KG1 (cell line): ENCODE data around the gene SFXN4.
A peak's percentile ranks its signal among the peaks of the same experiment; 100 is the strongest.
"Not testable (repeated sequence)": the region's sequence is repeated elsewhere in the genome, so short reads cannot be mapped to it uniquely, and the experiment has no call there.

Source experiments
- DNase-seq: peaks from one replicate; lab custom pipeline; 2025; lab: John Stamatoyannopoulos, UW

SFXN4 gene

GRCh38 chr10:119143657-119144056, 21.9 kb downstream of the SFXN4 start:
- no peak for DNase-seq

- no peak for DNase-seq
Measured at GRCh38 chr10:119140603-119141245, 24.8 kb downstream of the SFXN4 start.

GRCh38 chr10:119139464-119140067, 25.9 kb downstream of the SFXN4 start:
- no peak for DNase-seq

GRCh38 chr10:119138346-119139306, 26.9 kb downstream of the SFXN4 start:
- DNase-seq = no peak

DNA sequence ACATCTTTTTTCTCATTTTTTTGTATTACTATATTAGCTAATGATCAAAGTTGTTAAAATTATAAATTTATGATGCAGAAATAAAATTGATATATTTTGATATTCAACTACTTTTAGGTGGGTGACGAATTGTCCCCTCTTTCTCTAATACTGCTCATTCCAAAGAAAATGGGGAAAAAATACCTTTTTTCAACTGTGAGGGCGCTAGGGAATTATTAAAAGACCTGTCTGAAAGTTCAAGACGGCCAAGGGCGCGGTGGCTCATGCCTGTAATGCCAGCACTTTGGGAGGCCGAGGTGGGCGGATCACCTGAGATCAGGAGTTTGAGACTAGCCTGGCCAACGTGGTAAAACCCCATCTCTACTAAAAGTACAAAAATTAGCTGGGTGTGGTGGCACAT, 27.6 kb downstream of the SFXN4 start:
- not testable (repeated sequence) for DNase-seq

- DNase-seq = no peak
Measured at GRCh38 chr10:119136084-119136483, 29.4 kb downstream of the SFXN4 start.

- no peak for DNase-seq
Measured at GRCh38 chr10:119135513-119135881, 30.0 kb downstream of the SFXN4 start.

DNA sequence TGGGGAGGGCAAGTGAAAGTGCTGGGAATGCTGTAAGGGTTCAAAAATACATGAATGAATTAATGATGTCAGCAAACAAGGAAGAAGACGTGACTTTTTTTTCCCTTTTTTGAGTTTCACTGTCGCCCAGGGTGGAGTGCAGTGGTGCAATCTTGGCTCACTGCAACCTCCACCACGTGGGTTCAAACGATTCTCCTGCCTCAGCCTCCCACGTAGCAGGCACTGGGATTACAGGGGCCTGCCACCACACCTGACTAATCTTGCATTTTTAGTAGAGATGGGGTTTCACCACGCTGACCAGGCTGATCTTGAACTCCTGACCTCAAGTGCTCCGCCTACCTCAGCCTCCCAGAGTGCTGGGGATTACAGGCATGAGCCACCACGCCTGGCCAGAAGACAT, 31.6 kb downstream of the SFXN4 start:
- DNase-seq = no peak

DNA sequence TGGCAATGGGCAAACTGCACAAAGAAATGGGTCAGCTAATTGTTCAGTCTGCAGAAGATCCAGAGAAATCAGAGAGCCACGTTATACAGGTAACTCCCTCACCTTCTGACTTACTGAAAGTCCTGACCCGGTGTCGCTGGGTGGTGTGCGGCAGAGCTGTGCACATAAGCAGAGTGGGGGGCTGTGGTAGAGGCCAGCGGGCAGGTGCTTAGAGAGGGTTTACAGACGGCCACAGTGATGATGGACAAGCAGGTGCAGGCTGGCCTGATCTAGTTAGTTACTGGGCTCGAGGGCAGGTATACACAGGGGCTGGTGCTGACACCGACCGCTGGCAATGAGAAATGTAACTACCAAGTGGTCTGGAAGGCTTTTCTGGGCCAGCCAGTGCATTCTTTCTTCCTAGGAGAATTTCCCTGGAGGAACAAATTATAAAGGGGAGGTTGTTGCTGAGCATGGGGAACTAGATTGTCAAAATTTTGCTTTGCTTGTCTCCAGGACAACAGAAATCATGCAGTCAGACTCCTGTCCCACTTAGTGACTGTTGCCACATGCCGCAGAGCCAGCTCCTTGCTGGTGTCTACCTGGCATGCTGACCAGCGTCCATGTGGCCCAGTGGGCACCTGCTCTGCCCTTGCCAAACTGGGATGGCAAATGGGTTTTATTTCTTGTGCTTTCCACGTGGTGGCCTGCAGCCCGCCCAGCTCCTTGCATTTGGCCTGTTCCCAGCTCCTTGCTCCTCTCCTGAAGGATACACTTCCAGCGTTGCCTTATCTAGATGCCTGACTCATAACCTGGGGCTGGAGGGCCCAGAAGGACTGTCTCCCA, 32.8 kb downstream of the SFXN4 start:
- DNase-seq = no peak

- peak; percentile 88 for DNase-seq
Measured at GRCh38 chr10:119131512-119132240, 33.8 kb downstream of the SFXN4 start.

- no peak for DNase-seq
Measured at GRCh38 chr10:119129721-119130120, 35.8 kb downstream of the SFXN4 start.

- no peak for DNase-seq
Measured at GRCh38 chr10:119125942-119126341, 39.6 kb downstream of the SFXN4 start.

- no peak for DNase-seq
Measured at GRCh38 chr10:119120875-119121274, 44.6 kb downstream of the SFXN4 start.

- no peak for DNase-seq
Measured at GRCh38 chr10:119120413-119120867, 45.1 kb downstream of the SFXN4 start.

GRCh38 chr10:119119400-119119799, 46.1 kb downstream of the SFXN4 start:
- DNase-seq = no peak

DNA sequence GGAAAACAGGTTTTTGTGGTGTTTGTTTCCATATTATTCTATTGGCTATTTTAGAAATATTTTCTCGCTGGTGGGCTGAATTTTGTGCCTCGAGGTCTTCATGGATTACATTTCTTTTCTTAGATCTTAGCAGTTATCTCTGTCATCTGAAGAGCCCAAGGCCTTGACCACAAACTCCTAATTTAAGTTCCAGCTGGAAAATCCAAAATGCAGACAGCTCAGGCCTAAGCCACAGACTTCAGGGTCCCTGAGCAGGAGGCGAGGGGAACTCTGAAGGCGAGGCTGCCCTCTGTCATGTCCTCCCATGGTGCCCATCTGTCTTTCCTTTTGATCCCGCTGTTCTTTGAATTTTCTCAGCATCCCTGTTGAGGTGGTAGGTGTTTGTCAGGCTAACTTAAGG, 47.3 kb downstream of the SFXN4 start:
- no peak for DNase-seq

DNA sequence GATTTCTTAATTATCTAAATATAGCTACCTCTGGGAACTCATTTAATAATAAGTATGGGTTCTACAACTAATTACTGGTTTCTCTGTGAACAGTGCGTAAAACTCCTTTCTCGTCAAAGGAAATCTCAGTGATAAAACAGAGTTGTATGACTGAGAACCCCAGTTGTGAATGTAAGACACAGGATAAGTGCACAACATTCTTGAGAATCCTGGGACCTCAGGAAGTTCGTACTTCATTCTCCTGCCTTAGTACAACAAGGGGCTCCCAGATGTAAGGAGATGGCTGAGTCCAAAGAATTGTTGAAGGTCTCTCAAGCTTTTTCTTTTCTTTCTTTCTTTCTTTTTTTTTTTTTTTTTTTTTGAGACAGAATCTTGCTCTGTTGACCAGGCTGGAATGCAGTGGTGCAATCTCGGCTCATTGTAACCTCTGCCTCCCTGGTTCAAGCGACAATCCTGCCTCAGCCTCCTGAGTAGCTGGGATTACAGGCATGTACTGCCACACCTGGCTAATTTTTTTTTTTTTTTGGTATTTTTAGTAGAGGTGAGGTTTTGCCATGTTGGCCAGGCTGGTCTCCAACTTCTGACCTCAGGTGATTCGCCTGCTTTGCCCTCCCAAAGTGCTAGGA, 49.1 kb downstream of the SFXN4 start:
- no peak for DNase-seq

GRCh38 chr10:119115926-119116325, 49.6 kb downstream of the SFXN4 start:
- DNase-seq = no peak

DNA sequence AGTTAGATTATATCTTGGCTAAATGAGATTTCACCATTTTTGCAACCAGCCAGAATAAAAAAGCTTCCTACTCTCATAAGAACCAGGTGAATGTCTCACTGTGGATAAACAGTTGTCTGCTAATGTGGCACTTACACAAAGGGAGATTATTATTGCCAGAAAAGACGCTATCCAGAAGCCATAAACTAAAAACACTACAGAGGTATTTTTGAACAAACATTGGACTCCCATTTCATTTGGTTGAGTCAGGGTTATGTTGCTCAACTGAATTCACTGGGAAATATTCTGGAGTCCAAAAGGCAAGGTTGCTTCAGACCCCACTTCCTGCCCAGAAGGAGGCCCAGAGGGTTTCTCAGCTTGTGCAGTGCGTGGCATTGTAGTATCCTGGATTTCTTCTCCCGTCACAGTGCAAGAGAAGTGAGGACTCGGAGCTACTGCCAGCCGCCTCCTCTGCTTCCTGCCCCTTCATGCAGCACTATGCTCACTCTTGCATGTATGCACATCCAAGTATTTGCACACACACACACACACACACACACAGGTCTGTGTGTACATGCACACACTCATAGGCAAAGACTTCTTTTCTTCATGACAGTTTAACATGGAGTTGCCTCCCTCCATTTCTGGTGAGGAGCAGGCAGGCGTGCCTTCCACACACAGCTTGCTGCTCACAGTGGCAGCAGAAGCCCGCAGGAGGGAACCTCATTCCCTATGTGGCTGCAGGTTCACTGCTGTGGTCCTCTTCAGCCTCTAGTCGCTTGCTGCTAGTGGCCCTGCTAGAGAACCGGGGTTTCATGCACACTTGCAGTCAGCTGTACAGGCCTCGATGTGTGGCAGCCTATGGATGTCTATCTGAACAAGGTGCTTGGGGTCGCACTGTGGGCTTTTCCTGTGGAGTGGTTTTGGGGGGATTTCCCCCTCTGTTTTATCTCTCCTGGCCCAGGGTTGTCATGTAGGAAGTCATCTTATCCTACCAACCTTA, 51.5 kb downstream of the SFXN4 start:
- DNase-seq = no peak

GRCh38 chr10:119112056-119112455, 53.5 kb downstream of the SFXN4 start:
- DNase-seq = no peak
